ENCODE results near the gene CDH12.

CDH12 gene

DNA sequence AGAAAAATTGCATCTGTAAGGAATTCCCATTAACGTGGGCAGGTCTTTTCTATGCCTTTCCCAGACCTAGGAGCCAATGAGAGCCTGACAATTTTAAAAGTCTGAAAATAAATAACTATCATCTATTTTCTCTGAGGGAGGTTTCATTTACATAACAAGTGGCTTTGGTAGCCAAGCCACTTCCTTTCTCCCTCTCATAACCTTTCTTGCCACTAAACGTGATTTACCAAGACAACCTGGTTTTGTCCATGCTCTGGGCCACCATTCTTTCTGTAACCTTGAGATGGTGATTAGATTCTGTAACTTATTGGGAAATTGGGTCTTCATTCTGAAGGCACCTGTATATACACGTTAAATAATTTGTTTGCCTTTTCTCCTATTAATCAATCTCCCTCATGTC, 1046.9 kb downstream of the CDH12 start:
- DNase-seq, result no peak

DNA sequence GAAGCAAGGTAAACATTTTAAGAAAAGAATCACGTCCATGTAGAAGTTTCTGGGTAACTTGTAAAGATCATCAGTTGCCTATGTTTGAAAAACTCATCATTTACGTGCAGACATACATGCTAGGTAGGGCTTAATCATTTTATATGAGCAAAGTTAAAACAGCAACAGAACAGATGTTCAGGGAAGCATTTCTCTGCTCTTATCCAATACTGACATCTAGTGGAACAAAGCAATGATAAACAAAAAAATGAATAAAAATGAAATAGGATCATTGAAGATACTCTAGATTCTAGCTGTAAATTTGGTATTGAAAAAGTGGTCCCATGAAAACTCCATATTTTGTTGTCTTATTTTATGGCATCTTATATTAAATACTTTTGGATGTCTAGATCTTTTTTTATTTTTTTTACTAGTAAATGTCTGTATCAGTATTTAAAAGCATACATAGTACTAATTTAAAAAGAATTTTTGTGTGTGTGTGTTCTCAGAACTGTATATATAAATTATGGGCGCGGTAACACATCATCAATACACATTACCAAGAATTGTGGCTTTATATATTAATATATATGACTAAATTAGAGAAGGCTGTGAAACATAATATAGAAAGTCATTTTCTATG, 1050.2 kb downstream of the CDH12 start:
- no peak for DNase-seq

DNA sequence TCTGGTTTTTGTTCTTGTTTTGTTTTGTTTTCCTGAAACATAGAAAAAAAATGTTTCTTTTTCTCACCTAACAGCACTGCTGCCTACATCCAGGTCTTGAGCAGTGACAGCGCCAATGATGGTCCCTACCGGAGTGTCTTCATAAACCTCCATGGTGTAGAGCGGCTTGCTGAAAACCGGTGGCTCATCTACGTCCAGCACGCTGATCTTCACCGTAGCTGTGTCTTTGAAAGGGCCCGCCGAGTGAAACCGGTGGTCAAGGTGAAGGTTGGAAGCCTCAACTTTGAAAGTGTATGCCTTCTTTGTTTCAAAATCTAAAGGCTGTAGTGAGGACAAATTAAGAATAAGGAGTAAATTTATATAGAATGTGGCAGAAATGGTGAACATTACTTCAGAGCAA, 1051.0 kb downstream of the CDH12 start:
- DNase-seq, result no peak

DNA sequence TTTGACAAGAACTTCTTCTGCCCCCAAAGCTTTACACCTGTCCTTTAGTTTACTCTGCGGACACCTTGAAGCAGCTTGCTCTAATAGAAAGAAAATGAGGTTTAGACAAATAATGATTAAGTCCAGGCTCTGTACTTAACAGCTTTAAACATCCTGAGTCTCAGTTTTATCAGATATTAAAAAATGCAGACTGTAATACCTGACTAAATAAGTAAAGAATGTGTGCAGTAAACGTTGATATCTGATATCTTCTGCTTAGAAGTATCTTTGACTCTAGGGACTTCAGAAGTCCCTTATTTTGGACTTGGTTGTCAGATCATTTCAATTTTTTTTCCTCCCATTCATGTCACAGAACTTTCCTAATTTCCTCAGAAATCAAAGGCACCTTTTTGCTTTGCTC, 1060.4 kb downstream of the CDH12 start:
- no peak for DNase-seq

DNA sequence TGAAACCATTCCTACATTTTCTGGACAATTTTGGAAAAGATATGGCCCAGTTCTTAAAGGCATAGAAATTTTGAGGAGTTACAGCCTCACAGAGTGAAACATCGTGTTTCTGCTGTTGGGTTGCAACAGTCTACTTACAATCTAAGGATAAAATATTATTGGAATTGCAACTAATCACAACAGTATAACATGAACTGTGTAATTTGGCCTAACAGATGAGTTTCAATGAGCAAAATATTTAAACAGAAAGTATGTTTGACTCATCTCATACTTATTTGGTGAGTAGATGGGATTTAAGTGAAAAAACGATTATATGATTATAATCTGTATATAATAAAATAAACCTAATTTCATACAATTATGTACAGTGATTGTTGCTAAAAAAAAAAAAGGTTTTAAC, 1061.8 kb downstream of the CDH12 start:
- DNase-seq, result no peak

DNA sequence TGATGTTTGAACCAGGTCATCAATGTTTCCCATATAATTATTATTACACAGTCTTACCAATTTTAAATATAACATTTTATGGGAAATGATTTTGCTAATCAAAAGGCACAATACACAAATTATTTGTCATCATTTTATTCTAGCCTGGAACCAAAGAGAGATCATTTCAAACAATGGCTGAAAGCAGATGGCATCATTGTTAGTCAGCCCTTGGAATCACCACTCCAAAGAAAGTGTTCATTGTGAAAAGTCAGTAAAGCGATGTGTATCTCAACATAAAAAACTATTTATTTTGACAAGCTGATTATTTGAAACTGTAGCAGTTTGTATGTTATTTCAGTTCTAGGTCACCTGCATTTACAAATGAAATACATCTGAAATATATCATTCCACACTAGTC, 1068.7 kb downstream of the CDH12 start:
- DNase-seq, result no peak

DNA sequence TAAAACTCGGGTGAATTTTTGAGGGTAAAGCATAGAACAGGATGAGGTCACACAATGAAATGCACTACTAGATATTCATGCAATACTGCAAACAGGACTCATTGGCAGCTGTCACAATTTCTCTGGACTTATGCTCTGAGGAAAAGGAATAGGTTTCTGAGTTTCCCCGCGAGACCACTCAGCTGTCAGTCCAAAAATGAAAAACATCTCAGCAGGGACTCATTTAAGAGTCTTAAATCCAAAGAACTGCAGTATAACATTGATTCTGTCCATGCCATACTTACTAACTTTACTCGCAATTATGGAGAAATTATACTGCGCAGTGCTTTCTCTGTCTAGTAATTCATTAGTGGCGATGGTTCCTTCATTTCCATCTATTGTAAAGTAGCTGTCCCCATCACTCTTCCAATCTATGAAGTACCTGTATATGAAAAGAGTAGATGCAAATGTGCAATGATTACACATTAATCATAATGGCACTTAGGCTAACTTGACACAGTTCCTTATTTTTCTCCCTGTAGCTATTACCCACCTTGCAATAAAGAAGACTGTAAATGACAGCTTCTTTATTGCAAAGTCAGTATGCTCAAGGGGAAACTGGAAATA, 1070.0 kb downstream of the CDH12 start:
- no peak for DNase-seq

DNA sequence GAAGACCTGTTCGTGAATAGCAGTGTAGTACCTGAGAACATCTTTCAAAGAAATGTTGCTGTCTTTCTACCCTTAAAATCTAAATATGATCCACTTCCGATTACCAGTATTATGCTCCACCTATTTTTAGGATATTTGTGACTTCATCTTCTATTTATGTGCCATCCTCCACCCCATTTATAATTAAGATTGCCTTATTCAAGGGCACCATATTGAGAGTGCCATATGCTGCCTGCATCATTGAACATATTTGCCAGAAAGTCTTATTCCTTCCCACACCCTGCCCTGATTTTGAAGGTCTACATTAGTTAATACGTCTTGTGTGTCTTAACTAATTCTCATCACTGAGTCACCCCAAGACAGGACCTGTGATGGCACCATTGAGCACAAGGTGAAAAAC, 1076.7 kb downstream of the CDH12 start:
- no peak for DNase-seq

DNA sequence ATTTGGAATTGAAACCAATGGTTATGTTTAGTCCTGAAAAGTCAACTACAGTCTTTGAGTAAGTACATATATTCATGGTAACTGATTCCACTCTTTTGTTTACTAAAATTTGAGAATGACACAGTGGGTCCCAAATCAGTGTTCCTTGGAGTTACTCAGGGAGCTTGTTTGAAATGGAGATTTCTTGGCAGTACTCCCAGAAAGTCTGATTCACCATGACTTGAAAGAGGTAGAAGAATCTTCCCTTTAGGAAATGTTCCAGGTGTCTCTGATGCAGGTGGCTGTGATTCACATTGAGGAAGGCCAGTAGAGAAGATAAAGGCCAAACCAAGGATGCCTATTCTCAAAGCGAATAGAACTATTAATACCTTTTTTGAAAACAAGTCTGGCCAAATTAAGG, 1078.3 kb downstream of the CDH12 start:
- DNase-seq, result no peak

DNA sequence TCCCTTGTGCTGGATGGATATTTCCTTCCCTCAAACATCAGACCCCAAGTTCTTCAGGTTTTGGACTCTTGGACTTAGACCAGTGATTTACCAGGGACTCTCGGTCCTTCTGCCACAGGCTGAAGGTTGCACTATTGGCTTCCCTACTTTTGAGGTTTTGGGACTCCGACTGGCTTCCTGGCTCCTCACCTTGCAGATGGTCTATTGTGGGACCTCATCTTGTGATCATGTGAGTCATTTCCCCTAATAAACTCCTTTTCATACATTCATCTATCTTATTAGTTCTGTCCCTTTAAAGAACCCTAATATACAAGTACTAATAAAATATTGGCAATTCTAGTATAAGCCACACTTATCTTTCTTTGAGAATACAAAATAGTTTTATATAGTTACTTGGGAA, 1078.9 kb downstream of the CDH12 start:
- no peak for DNase-seq

DNA sequence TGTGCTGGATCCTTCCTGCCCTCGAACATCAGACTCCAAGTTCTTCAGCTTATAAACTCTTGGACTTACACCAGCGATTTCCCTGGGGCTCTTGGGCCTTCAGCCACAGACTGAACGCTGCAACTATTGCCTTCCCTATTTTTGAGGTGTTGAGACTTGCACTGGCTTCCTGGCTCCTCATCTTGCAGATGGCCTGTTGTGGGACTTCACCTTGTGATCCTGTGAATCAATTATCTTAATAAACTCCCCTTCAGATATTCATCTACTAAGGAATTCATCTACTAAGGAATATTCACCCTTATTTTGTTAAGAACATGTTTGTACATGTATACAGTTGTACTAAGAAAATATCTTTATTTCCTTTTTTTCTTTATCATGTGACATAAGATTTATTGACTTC, 1079.7 kb downstream of the CDH12 start:
- DNase-seq, result no peak

DNA sequence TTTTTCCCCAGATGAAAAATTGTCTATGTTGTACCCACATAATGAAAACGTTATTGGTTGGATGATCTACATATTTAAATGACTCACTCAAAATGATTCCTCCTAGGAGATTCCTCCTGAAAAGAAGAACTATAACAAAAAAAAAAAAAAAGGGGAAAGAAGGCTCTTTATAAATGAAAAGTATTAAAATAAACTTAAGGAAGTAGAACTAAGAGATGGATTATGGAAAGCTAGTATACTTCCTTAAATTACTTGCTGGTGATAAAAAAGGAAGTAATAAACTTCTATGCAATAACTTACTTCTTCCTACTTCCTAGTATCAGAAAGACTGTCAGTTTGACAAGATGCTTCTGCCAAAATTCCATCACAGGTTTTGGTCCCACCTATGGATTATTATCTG, 1087.7 kb downstream of the CDH12 start:
- no peak for DNase-seq

DNA sequence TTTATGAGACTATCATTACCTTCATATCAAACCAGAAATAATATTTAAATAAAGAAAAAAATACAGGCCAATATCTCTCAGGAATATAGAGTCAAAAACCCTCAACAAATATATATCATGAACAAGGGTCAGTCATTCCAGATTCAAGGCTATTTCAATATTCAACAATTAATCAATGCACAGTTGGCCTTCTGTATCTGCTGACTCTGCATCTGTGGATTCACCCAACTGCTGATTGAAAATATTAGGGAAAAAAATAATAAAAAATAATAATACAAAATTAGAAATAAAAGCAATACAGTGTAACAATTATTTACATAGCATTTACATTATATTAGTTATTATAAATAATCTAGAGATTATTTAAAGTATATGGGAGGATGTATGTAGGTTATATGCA, 1114.0 kb downstream of the CDH12 start:
- no peak for DNase-seq

DNA sequence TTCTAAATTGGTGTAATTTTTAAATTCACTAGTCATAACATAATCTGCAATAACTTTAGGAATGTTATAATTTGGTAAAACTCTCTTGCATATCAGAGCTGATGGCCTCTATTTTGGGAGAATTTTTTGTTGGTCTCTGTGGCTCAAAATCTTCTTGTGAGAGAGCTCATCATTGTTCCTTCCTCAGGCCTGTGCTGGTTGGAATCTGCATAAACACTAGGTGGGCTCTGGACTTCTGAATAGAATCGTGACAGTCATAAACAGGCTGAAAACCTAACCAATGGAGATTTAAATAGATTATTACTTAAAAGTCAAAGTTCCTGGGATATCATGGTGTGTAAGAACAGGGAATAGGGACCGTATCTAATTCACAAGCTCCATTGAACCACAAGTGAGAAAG, 1129.6 kb downstream of the CDH12 start:
- DNase-seq, result no peak

DNA sequence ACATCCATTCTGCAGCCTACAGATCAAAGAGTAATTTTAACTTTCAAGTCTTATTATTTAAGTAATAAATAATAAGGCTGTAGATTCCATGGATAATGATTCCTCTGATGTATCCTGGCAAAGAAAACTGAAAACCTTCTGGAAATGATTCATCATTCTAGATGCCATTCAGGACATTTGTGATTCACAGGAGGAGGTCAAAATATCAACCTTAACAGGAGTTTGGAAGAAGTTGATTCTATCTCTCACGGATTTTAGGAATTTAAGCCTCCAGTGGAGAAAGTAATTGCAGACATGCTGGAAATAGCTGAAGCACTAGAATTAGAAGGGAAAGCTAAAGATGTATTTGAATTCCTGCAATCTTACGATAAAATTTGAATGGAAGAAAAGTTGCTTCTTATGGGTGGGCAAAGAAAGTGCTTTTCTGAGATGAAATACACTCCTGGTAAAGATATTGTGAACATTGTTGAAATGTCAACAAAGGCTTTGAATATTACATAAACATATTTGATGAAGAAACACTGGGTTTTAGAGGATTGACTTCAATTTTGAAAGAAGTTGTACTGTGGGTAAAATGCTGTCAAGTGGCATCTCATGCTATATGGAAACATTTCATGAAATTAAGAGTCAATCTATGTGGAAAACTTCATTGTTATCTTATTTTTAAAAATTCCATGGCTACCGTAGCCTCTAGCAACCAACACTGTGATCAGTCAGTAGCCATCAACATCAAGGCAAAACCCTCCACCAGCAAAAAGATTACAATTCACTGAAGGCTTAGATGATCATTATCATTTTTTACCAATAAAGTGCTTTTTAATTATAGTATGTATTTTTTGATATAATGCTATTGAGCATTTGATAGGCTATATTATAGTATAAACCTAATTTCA, 1141.0 kb downstream of the CDH12 start:
- no peak for DNase-seq

DNA sequence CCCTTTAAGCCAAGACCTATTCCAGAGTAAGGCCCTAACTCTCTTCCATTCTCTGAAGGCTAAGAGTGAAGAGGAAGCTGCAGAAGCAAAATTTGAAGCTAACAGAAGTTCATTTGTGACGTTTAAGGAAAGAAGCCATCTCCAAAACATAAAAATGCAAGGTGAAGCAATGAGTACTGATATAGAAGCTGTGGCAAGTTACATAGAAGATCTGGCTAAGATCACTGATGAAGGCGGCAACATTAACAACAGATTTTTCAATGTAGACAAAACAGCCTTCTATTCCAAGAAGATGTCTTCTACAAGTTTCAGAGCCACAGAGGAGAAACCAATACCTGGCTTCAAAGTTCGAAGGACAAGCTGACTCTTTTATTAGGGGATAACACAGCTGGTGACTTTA, 1143.4 kb downstream of the CDH12 start:
- no peak for DNase-seq

DNA sequence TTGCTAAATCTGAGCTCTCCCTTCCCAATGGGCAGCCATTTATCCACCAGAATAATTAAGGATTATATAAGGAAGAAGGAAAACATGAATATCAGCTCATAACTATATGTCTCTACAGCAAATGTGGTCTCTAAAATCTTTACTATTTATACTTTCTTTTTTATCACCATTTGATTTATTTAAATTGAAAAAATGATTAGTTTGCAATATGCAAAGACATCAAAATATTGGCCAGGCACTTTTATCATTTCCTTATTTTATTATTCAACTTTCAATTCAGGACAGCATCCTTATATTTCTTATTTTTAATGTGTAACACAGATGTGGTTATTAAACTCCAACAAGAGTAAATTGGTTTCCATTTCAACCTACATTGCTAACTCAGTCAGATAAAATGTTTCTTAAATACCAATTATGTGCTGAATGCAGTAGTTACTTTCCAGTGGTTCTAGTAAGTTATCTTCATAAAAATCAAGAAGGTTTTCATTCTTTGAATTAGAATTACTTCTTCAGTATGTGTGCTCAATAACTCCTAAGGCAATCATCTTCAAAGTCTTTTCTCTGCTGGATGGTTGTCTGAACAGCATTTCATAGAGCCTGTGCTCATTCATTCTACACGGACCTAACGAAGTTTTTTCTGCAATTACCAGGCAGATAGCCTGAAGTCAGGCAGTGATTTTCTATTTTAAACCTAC, 1148.0 kb downstream of the CDH12 start:
- DNase-seq, result no peak

DNA sequence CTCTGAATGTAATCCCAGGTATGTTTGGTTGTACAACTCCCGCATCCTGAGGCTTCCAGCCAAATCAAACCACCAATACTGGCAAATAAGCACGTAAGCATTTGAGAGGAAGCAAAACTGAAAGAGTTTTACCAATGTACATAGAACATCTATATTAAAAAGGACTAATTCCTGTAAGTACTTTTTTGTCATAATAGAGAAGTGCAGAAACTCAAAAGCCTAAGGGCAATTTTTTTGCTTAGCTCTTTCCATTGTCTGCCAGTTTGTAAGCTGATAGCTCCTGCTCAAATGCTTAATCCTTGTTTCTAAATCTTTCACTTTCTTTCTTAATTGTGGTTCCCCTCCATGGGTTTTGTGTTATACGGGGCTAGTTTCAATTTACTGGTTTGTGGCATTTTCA, 1151.8 kb downstream of the CDH12 start:
- DNase-seq, result no peak

Measured in CD4-positive, alpha-beta T cell treated with Interleukin-12 subunit alpha and Interleukin-12 subunit beta, for 1 hour (primary cell).